MM.1S (cell line): ENCODE results near the gene CTRB1.

Experiments used
- DNase-seq: peaks from one replicate; pipeline ENCODE4 v3.0.0-alpha.2; 2015
- H2AFZ ChIP-seq: fragments of 300-600 bp; sonication (generic); 2 replicates; pipeline ENCODE4 v1.6.0; 2016; ENCODE audit warnings: antibody characterized with exemption, low read length
- H3F3A ChIP-seq: fragments of 300-600 bp; sonication (generic); 2 replicates; pipeline ENCODE4 v1.6.1; 2016; ENCODE audit warnings: mild to moderate bottlenecking, antibody characterized with exemption, low read length, moderate library complexity, mixed read lengths; ENCODE audit not compliant: insufficient read depth
- H3K27ac ChIP-seq: fragments of 300-600 bp; sonication (generic); 2 replicates; pipeline ENCODE4 v1.5.1; 2016; ENCODE audit warnings: mild to moderate bottlenecking, low read length
- H3K27me3 ChIP-seq: fragments of 300-600 bp; sonication (generic); replicated peaks from 2 replicates; pipeline ENCODE4 v1.6.0; 2016; ENCODE audit warnings: low read length; ENCODE audit not compliant: insufficient read depth
- H3K36me3 ChIP-seq: fragments of 300-600 bp; sonication (generic); replicated peaks from 2 replicates; pipeline ENCODE4 v1.6.1; 2016; ENCODE audit warnings: mild to moderate bottlenecking, low read length, mixed read lengths; ENCODE audit not compliant: insufficient read depth
- H3K4me1 ChIP-seq: fragments of 300-600 bp; sonication (generic); 2 replicates; pipeline ENCODE4 v1.6.1; 2016; ENCODE audit warnings: low read length, mixed read lengths
- H3K4me2 ChIP-seq: fragments of 300-600 bp; sonication (generic); 2 replicates; pipeline ENCODE4 v1.6.0; 2016; ENCODE audit warnings: low read depth, low read length
- H3K4me3 ChIP-seq: fragments of 300-600 bp; sonication (generic); 2 replicates; pipeline ENCODE4 v1.5.1; 2016; ENCODE audit warnings: low read length, mixed read lengths
- H3K79me2 ChIP-seq: fragments of 300-600 bp; sonication (generic); 2 replicates; pipeline ENCODE4 v1.6.1; 2016; ENCODE audit warnings: mixed run types, low read length, mixed read lengths
- H3K9ac ChIP-seq: fragments of 300-600 bp; sonication (generic); 2 replicates; pipeline ENCODE4 v1.6.1; 2016; ENCODE audit warnings: low read length, mixed read lengths
- H3K9me2 ChIP-seq: fragments of 300-600 bp; sonication (generic); replicated peaks from 2 replicates; pipeline ENCODE4 v1.6.1; 2016; ENCODE audit warnings: mild to moderate bottlenecking, low read length, mixed read lengths; ENCODE audit not compliant: insufficient read depth
- H3K9me3 ChIP-seq: fragments of 300-600 bp; sonication (generic); replicated peaks from 2 replicates; pipeline ENCODE4 v1.6.1; 2016; ENCODE audit warnings: mild to moderate bottlenecking, low read length, mixed read lengths; ENCODE audit not compliant: insufficient read depth
- H4K20me1 ChIP-seq: fragments of 300-600 bp; sonication (generic); 2 replicates; pipeline ENCODE4 v1.6.1; 2016; ENCODE audit warnings: mild to moderate bottlenecking, low read length, moderate library complexity, mixed read lengths; ENCODE audit not compliant: insufficient read depth
- EZH2 ChIP-seq: fragments of 300-600 bp; sonication (generic); optimal IDR thresholded peaks from 2 replicates; pipeline ENCODE3; 2017; ENCODE audit warnings: low read depth, mild to moderate bottlenecking, antibody characterized with exemption, low read length, mixed read lengths
- EZH2phosphoT487 ChIP-seq: fragments of 300-600 bp; sonication (generic); IDR thresholded peaks from 2 replicates; pipeline ENCODE4 v1.6.1; 2018; ENCODE audit warnings: antibody characterized with exemption, low read length
- TF ChIP-seq, protein P1 (sequence below): fragments of 300-600 bp; sonication (generic); IDR thresholded peaks from 2 replicates; pipeline ENCODE4 v1.5.1; 2016; ENCODE audit warnings: antibody characterized with exemption, low read length, mixed read lengths

The CTRB1 gene

DNA sequence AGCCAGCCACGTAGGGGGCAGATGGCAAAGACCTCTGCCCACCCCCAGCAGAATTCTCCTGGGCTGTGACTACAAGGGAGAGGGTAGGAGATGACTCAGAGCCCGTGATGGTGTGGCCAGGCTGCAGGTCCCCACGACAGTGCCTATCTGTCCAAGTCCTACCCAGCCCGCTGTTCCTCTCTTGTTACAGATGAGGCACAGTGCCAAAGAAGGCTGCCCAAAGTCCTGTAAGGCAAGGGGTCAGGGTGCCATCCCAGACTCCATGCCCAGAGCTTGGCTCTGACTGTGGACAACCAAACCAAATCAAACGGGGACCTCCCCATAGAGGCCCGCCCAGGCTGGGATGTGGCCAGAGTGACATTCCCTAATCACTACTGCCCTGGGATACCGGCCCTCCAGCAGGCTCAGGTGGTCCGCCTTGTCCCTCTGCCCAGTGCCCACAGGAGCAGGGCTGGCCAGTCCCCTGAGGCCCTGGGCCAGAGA lies 45.2 kb downstream of the CTRB1 start:
- H3K4me1 ChIP-seq: no peaks in the 10 kb centered on the region
- no peak overlapping the region for H3K4me2 ChIP-seq
- no peak overlapping the region for H3K9ac ChIP-seq
- H3K27ac ChIP-seq: no peak overlapping the region
- H3K36me3 ChIP-seq: no peaks in the 10 kb centered on the region
- H3K27me3 ChIP-seq: 0 out of 2 replicates have a peak, but pooled peaks cover 7% of the 10 kb centered on the region
- no peaks in the 10 kb centered on the region for H3F3A ChIP-seq
- TF ChIP-seq, protein P1, sequence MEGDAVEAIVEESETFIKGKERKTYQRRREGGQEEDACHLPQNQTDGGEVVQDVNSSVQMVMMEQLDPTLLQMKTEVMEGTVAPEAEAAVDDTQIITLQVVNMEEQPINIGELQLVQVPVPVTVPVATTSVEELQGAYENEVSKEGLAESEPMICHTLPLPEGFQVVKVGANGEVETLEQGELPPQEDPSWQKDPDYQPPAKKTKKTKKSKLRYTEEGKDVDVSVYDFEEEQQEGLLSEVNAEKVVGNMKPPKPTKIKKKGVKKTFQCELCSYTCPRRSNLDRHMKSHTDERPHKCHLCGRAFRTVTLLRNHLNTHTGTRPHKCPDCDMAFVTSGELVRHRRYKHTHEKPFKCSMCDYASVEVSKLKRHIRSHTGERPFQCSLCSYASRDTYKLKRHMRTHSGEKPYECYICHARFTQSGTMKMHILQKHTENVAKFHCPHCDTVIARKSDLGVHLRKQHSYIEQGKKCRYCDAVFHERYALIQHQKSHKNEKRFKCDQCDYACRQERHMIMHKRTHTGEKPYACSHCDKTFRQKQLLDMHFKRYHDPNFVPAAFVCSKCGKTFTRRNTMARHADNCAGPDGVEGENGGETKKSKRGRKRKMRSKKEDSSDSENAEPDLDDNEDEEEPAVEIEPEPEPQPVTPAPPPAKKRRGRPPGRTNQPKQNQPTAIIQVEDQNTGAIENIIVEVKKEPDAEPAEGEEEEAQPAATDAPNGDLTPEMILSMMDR: no peak
- TF ChIP-seq EZH2: no peak
- TF ChIP-seq EZH2phosphoT487: no peak
- H2AFZ ChIP-seq: no peak overlapping the region
- no peaks in the 10 kb centered on the region for H3K9me2 ChIP-seq
- DNase-seq: no peak
- H3K4me3 ChIP-seq: no peak overlapping the region
- no peaks in the 10 kb centered on the region for H3K79me2 ChIP-seq
- H4K20me1 ChIP-seq: no peaks in the 10 kb centered on the region
- no peaks in the 10 kb centered on the region for H3K9me3 ChIP-seq

DNA sequence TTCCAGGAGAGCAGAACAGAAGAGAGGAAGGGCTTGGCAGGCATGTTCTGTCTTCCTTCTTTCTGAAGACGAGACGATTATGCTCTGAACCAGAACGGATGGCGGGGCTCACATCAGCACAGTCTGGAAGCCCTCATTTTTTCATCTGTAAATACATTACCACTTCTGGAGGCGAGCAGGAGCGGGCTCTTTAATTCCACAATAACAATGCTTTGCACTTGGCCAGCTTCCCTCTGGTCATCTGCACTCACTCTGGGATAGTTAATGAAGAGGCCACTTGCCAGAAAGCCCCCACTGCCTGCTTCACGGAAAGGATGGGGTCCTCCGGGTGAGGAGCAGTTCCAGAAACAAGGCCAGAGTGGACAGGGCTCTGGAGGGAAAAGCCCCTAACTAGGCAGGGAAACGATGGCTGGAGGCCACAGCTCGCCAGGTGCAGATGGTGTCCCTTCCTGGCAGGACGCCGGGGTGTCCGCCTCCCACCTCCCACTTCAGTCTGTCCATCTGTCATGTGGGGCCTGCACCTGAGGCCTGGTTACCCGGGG lies 45.7 kb downstream of the CTRB1 start:
- Histone ChIP-seq H3K27me3 (0 out of 2 replicates have a peak, but pooled peaks cover 7% of the 10 kb centered on the region), H3K9me3 (no peaks in the 10 kb centered on the region), H3F3A (no peaks in the 10 kb centered on the region), H4K20me1 (no peaks in the 10 kb centered on the region), H3K4me3 (no peak overlapping the region), H3K9ac (no peak overlapping the region), H3K36me3 (no peaks in the 10 kb centered on the region), H2AFZ (no peak overlapping the region), H3K4me1 (no peaks in the 10 kb centered on the region), H3K27ac (no peak overlapping the region), H3K79me2 (no peaks in the 10 kb centered on the region), H3K9me2 (no peaks in the 10 kb centered on the region), H3K4me2 (no peak overlapping the region)
- TF ChIP-seq EZH2phosphoT487 (no peak), EZH2 (no peak)
- TF ChIP-seq, protein P1: no peak
- DNase-seq: no peak

GRCh38 chr16:75264999-75265910 lies 46.5 kb downstream of the CTRB1 start:
- Histone ChIP-seq H2AFZ (0 out of 2 replicates have a peak overlapping the region, but pooled peaks have one; percentile 53), H3K4me2 (peak overlapping the region; percentile 84; the same call in 1 of the 2 replicates), H3K4me3 (peak overlapping the region; percentile 54), H3K79me2 (no peaks in the 10 kb centered on the region), H3K9ac (no peak overlapping the region), H4K20me1 (no peaks in the 10 kb centered on the region), H3K9me2 (no peaks in the 10 kb centered on the region), H3K4me1 (no peaks in the 10 kb centered on the region), H3K27ac (no peak overlapping the region), H3K27me3 (0 out of 2 replicates have a peak, but pooled peaks cover 7% of the 10 kb centered on the region), H3K9me3 (no peaks in the 10 kb centered on the region), H3K36me3 (no peaks in the 10 kb centered on the region), H3F3A (no peaks in the 10 kb centered on the region)
- no peak for TF ChIP-seq EZH2
- DNase-seq: no peak
